ENCODE data around the gene ANXA6. TPM values are rescaled to one million over a fixed set of nuclear protein-coding genes. Genes with fewer than 3 reads are reported as not detected.

The ANXA6 gene
- total and polyA plus RNA-seq, 9 of the 15 experiments (the other 6 are each of a cell fraction or from before 2014, with no cell fraction given): 0.70 to 13.2 (median 8.3) TPM

DNA sequence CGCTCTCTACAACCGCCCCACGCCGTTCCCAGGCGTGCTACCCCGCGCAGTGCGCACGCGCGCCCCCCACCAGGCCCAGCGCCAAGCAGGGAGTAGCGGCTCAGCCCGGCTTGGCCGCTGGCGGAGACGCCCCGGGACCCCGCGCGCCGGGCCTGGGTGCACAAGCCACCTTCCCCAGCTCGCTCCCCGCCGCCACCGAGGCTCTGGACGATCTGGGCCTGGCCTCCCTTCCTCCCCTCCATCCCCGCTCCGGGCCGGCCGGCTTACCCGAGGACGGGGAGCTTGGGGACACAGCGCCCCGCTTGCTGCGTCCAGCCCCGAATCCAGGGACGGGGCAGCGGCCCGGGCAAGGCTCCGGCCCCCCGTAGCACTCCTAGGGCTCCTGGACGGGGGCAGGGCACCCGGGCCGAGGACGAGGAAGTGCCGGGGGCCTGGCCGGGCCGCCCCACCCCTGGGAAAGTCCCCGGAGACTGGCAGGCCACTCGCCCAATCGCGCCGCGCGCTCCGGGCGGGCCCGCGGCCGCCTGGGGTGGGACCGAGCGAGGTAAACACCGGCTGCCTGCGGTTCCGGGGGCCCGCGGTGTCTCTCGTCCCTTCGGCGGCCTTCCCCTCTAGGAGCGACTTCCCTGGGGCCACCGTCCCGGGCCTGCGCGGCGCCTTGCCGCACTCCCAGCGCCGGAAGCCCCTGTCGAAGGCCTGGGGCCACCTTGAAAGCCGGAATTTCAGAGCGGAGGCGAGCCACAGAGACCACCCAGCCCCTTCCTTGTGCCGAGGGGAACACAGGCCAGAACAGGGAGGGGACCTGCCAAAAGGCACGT is 76.8 kb downstream of the ANXA6 start, which contains the start of gene TNIP1 (continued):
- TF ChIP-seq, protein P1, sequence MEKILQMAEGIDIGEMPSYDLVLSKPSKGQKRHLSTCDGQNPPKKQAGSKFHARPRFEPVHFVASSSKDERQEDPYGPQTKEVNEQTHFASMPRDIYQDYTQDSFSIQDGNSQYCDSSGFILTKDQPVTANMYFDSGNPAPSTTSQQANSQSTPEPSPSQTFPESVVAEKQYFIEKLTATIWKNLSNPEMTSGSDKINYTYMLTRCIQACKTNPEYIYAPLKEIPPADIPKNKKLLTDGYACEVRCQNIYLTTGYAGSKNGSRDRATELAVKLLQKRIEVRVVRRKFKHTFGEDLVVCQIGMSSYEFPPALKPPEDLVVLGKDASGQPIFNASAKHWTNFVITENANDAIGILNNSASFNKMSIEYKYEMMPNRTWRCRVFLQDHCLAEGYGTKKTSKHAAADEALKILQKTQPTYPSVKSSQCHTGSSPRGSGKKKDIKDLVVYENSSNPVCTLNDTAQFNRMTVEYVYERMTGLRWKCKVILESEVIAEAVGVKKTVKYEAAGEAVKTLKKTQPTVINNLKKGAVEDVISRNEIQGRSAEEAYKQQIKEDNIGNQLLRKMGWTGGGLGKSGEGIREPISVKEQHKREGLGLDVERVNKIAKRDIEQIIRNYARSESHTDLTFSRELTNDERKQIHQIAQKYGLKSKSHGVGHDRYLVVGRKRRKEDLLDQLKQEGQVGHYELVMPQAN (IDR thresholded peaks at IDR 0.05; ENCODE audit: borderline replicate concordance): 0 out of 2 replicates have a peak, but pooled peaks have one; percentile 44
- TF ChIP-seq ZBTB17 (CRISPR knock-in tag; IDR thresholded peaks at IDR 0.05) (0 out of 2 replicates have a peak, but pooled peaks have one; percentile 13), ETV6 (IDR thresholded peaks at IDR 0.05; ENCODE audit: borderline replicate concordance in 1 of 2, low read depth in 2 of 2, low read length in 1 of 2) (0 out of 4 replicates have a peak, but pooled peaks of 1 of the 2 experiments have one; percentile 15), ETV6 (CRISPR knock-in tag; IDR thresholded peaks at IDR 0.05; ENCODE audit: borderline replicate concordance) (no peak), PRDM10 (IDR thresholded peaks at IDR 0.05; ENCODE audit: partially characterized antibody) (peak; percentile 35), PHF8 (IDR thresholded peaks at IDR 0.05; ENCODE audit: borderline replicate concordance, low read length) (peak; percentile 86), MAX (CRISPR knock-in tag; IDR thresholded peaks at IDR 0.05) (peak; percentile 57; the same call in 1 of the 2 replicates), POLR2B (IDR thresholded peaks at IDR 0.05; ENCODE audit: low read depth, partially characterized antibody) (peak; percentile 72), HNRNPLL (IDR thresholded peaks at IDR 0.05; ENCODE audit: low read depth, low read length, poor library complexity, severe bottlenecking) (peak; percentile 39), MXI1 (IDR thresholded peaks at IDR 0.05; ENCODE audit: low read depth, low read length) (0 out of 2 replicates have a peak, but pooled peaks have one; percentile 49), MCM3 (IDR thresholded peaks at IDR 0.05) (no peak), ZNF12 (CRISPR knock-in tag; IDR thresholded peaks at IDR 0.05) (0 out of 2 replicates have a peak, but pooled peaks have one; percentile 20), IRF2 (CRISPR knock-in tag; IDR thresholded peaks at IDR 0.05) (no peak), NR3C1 (CRISPR knock-in tag; IDR thresholded peaks at IDR 0.05) (peak; percentile 26; the same call in 1 of the 2 replicates), HDAC1 (IDR thresholded peaks at IDR 0.05) (peak in 1 of 2 experiments; percentile 80; a peak in 2 of 4 replicates), CHD1 (IDR thresholded peaks at IDR 0.05; ENCODE audit: low read length) (peak; percentile 73), CHD4 (IDR thresholded peaks at IDR 0.05; ENCODE audit: insufficient read depth, insufficient replicate concordance, low read depth, low read length, poor library complexity, severe bottlenecking) (no peak)
- TF ChIP-seq, protein P2, sequence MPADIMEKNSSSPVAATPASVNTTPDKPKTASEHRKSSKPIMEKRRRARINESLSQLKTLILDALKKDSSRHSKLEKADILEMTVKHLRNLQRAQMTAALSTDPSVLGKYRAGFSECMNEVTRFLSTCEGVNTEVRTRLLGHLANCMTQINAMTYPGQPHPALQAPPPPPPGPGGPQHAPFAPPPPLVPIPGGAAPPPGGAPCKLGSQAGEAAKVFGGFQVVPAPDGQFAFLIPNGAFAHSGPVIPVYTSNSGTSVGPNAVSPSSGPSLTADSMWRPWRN (IDR thresholded peaks at IDR 0.05; ENCODE audit: low read depth): no peak
